ENCODE data around the gene TOPBP1.

DNA sequence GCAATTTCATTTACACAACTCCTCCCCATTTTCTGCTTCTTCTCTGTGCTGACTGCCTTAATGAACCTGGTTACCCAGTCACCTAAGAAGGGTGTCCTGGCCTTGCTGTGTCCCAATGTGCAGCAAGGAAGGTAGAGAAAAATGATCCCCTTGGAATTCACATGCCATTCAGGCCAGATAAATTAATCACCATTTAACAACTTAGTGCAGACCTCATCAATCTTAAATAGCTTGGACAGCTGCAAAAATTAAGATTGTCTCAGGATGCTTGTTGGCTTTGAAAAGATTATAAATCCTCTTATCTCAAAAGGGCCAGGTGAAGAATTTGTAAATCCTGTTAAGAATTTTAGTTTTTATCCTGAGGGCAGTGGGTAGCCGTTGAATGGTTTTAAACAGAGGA, 97.9 kb downstream of the TOPBP1 start:
- TF ChIP-seq POLR2AphosphoS5 (IDR thresholded peaks at IDR 0.05; ENCODE audit: borderline replicate concordance, low read depth, low read length) (no peak), EZH2 (IDR thresholded peaks at IDR 0.05) (no peak)
